ENCODE measurements around the gene CDH23. TPM values are rescaled to one million over a fixed set of nuclear protein-coding genes. Genes with fewer than 3 reads are reported as not detected.

Gene CDH23
- polyA plus RNA-seq, 2 of the 4 experiments (the other 2 are of a cell fraction) = 1.1 to 2.3 TPM

DNA sequence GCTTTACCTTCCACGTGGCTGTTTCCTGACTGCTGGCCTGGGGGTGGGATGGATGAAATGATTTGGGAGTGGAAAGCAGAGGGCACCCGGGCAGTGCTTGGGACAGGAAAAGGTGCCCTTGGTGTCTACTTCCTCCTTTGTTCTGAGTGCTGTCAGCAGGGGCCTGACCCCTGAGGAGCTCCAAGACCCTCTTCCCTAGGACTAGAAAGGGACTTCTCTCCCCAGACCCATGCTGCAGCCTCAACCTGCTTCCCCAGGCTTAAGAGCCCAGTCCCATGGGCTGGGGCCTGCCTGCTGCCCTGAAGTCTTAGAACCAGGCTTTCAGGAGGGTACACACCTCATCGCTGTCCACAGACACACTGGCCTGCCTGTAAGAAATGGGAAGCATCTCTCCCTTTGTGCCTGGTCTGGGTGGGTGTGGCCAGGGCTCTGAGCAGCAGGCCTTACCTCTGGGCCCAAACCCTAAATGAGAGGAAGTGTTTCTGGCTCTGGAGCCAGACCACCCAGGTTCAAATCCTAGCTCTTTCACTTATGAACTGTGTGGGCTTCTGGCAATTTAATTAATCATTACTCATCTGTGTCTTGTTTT lies 12.9 kb downstream of the CDH23 start:
- CTCF ChIA-PET = interaction anchor here (0.7 to 1.5 kb wide), 4 partner anchors 14 to 200 kb away, joined by 3 read pairs; no protein-coding TSS in a partner anchor
- DNase-seq (ENCODE audit: low read depth in 1 of 2, low spot score in 1 of 2) (no peak), ATAC-seq (no peak), FAIRE-seq (no peak)
- POLR2A ChIA-PET = no interaction called here
- TF ChIP-seq, protein P1, sequence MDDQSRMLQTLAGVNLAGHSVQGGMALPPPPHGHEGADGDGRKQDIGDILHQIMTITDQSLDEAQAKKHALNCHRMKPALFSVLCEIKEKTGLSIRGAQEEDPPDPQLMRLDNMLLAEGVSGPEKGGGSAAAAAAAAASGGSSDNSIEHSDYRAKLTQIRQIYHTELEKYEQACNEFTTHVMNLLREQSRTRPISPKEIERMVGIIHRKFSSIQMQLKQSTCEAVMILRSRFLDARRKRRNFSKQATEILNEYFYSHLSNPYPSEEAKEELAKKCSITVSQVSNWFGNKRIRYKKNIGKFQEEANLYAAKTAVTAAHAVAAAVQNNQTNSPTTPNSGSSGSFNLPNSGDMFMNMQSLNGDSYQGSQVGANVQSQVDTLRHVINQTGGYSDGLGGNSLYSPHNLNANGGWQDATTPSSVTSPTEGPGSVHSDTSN (IDR thresholded peaks at IDR 0.05) = no peak
- no peak for TF ChIP-seq ZFP36 (IDR thresholded peaks at IDR 0.05; ENCODE audit: borderline replicate concordance, partially characterized antibody)
- TF ChIP-seq KDM5A (IDR thresholded peaks at IDR 0.05) = no peak
- TF ChIP-seq MAFK (IDR thresholded peaks at IDR 0.05; ENCODE audit: partially characterized antibody) = no peak
- TF ChIP-seq, protein P2, sequence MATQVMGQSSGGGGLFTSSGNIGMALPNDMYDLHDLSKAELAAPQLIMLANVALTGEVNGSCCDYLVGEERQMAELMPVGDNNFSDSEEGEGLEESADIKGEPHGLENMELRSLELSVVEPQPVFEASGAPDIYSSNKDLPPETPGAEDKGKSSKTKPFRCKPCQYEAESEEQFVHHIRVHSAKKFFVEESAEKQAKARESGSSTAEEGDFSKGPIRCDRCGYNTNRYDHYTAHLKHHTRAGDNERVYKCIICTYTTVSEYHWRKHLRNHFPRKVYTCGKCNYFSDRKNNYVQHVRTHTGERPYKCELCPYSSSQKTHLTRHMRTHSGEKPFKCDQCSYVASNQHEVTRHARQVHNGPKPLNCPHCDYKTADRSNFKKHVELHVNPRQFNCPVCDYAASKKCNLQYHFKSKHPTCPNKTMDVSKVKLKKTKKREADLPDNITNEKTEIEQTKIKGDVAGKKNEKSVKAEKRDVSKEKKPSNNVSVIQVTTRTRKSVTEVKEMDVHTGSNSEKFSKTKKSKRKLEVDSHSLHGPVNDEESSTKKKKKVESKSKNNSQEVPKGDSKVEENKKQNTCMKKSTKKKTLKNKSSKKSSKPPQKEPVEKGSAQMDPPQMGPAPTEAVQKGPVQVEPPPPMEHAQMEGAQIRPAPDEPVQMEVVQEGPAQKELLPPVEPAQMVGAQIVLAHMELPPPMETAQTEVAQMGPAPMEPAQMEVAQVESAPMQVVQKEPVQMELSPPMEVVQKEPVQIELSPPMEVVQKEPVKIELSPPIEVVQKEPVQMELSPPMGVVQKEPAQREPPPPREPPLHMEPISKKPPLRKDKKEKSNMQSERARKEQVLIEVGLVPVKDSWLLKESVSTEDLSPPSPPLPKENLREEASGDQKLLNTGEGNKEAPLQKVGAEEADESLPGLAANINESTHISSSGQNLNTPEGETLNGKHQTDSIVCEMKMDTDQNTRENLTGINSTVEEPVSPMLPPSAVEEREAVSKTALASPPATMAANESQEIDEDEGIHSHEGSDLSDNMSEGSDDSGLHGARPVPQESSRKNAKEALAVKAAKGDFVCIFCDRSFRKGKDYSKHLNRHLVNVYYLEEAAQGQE (IDR thresholded peaks at IDR 0.05) = no peak
- TF ChIP-seq NR3C1 (IDR thresholded peaks at IDR 0.05) = no peak
- no peak for TF ChIP-seq HOXB13 (CRISPR knock-in tag; IDR thresholded peaks at IDR 0.05; ENCODE audit: low read depth)
- no peak for TF ChIP-seq CHD4 (IDR thresholded peaks at IDR 0.05; ENCODE audit: borderline replicate concordance)
- no peak for TF ChIP-seq EHF (CRISPR knock-in tag; IDR thresholded peaks at IDR 0.05)
- no peak for TF ChIP-seq SMC3 (IDR thresholded peaks at IDR 0.05)
- TF ChIP-seq, protein P3, sequence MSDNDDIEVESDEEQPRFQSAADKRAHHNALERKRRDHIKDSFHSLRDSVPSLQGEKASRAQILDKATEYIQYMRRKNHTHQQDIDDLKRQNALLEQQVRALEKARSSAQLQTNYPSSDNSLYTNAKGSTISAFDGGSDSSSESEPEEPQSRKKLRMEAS (IDR thresholded peaks at IDR 0.05) = no peak
- Histone ChIP-seq H3K4me2 (no peak overlapping the region), H3K4me1 (no peaks in the 10 kb centered on the region), H3K27ac (no peak overlapping the region), H3K4me3 (no peak overlapping the region), H3K9me3 (peaks cover 14% of the 10 kb centered on the region; the same call in 2 of the 3 replicates)
- WGBS (ENCODE audit: missing lambda C conversion rate) = 56% methylated on average over 3 of the region's 3 CpGs

DNA sequence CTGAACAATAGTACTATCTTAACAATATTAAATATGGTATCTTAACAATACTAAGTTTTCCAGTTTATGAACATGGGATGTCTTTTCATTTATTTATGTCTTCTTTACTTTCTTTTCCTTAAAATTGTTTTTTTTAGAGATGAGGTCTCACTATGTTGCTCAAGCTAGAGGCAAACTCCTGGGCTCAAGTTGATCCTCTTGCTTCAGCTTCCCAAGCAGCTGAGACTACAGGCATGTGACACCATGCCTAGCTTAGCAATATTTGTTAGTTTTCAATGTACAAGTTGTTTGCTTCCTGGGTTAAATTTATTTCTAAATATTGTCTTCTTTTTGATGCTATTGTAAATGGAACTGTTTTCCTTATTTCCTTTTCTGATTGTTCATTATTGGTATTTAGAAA lies 16.9 kb downstream of the CDH23 start:
- no peak for FAIRE-seq

More for the DNA sequence above, 16.9 kb downstream of the CDH23 start:
- no peaks in the 10 kb centered on the region for H3K4me1 ChIP-seq
- H3K9me3 ChIP-seq = peaks cover 26% of the 10 kb centered on the region; the same call in 2 of the 3 replicates
- TF ChIP-seq RCOR1 (IDR thresholded peaks at IDR 0.05; ENCODE audit: low read depth, low read length) (no peak), RFX5 (IDR thresholded peaks at IDR 0.05) (no peak), RARB (CRISPR knock-in tag; IDR thresholded peaks at IDR 0.05) (no peak), ESRRA (IDR thresholded peaks at IDR 0.05; ENCODE audit: borderline replicate concordance, low read length) (no peak), CBX2 (IDR thresholded peaks at IDR 0.05; ENCODE audit: borderline replicate concordance, low read depth) (no peak), FOSB (CRISPR knock-in tag; IDR thresholded peaks at IDR 0.05) (no peak), NPAS2 (CRISPR knock-in tag; IDR thresholded peaks at IDR 0.05; ENCODE audit: borderline replicate concordance) (no peak), NR3C1 (IDR thresholded peaks at IDR 0.05) (no peak), TFCP2L1 (CRISPR knock-in tag; IDR thresholded peaks at IDR 0.05) (no peak), CHD4 (IDR thresholded peaks at IDR 0.05; ENCODE audit: borderline replicate concordance) (no peak), POLR2AphosphoS2 (conservative IDR thresholded peaks at IDR 0.05; ENCODE audit: low read length) (no peak)
- TF ChIP-seq, protein P2 (IDR thresholded peaks at IDR 0.05) = no peak
- TF ChIP-seq, protein P4, sequence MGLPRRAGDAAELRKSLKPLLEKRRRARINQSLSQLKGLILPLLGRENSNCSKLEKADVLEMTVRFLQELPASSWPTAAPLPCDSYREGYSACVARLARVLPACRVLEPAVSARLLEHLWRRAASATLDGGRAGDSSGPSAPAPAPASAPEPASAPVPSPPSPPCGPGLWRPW (IDR thresholded peaks at IDR 0.05) = no peak
- TF ChIP-seq, protein P5, sequence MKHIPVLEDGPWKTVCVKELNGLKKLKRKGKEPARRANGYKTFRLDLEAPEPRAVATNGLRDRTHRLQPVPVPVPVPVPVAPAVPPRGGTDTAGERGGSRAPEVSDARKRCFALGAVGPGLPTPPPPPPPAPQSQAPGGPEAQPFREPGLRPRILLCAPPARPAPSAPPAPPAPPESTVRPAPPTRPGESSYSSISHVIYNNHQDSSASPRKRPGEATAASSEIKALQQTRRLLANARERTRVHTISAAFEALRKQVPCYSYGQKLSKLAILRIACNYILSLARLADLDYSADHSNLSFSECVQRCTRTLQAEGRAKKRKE (CRISPR knock-in tag; IDR thresholded peaks at IDR 0.05; ENCODE audit: low read depth) = no peak
- CTCF ChIA-PET = interaction anchor here (0.8 to 1.5 kb wide), 3 partner anchors 18 to 312 kb away, joined by 3 to 5 read pairs (median 4); no protein-coding TSS in a partner anchor
- H3K4me2 ChIP-seq = no peak overlapping the region
- POLR2A ChIA-PET = no interaction called here
- H3K4me3 ChIP-seq = no peak overlapping the region
- DNase-seq (ENCODE audit: low read depth in 1 of 2, low spot score in 1 of 2) (no peak), ATAC-seq (no peak)
- H3K27ac ChIP-seq = no peak overlapping the region

Data from A549 (cell line).